NCI-H2081 treated with DMSO at 0.1 percent for 48 hours (cell line): ENCODE data around the gene GAL.

Experiments
- DNase-seq: peaks from one replicate; lab custom pipeline; 2025; lab: John Stamatoyannopoulos, UW

The GAL gene

DNA sequence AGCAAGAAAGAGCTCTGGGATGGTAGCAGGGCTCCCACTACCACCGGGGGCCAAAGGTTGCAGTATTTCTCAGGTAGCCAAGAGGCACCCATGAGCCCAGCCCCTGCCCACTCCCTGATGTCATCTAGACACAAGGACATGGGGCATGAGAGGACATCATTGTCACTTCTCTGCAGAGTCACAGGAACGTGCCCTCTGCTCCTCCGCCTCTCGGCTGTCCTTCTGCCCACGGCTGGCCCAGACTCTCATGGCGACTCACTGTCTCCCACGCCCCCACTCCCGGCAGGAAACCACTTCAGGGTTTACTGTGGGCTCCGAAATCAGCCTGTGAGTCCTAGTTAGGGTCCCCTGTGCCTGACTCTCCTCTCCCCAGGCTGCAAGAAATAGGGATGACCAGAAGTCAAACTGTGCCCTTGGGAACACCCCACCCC, 1.8 kb upstream of the GAL start:
- DNase-seq, result no peak

DNA sequence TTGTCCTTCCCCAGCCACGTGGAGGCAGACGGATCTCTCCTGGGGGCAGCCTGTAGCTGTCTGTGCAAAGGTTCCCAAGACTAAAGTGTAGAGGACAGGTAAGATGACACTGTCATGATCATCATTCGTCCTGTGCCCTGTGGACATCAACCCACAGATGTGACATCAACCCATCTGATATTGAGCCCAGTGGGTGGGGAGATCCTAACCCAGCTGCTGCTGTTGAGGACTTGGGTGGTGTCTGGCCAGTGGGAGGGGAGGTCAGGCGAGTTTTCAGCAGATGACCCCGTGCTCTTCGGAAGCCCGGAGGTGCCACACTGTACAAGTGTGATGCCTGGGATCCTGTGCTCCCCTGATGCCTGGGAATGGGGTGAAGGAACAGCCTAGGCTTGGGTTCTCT, 1.2 kb upstream of the GAL start:
- DNase-seq, result no peak

DNA sequence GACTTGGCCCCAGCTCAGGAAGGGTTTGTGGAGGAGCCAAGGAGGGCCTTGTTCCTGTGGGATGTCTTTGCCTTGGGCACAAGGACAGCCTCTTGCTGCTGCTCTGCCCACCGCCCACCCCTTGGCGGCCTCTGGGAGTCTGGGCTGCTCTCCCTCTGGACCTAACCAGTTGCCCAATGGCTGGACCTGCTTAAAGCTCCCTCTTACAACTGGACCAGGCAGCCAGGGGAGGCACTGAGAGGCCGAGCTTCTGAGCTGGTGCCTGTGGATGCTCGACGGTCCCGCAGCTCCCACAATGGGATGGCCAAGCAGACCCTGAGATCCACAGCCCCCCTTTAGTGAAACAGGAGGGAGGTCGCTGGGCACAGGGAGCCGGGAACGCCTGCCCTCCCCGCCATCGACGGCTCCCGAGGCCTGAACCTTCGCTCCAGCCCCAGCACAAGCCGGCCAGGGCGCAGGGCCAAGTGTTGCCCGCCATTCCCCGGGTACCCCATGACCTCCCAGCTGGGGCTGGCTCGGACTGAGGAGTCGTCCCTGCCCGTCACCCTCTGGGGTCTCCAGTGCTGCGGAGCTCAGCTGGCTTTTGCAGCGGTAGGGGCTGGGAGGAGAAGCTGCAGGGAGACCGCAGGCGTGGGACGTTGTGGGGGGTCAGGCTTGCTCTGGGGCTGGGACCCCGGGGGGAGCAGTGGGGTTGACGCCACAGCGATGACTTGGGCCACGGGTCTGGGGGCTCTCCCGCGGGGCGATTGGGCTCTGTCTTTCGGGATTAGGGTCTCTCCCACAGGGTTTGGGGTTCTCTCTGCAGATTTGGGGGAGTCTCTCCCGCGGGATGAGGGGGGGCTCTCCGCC, 584 bp upstream of the GAL start:
- DNase-seq, result no peak

DNA sequence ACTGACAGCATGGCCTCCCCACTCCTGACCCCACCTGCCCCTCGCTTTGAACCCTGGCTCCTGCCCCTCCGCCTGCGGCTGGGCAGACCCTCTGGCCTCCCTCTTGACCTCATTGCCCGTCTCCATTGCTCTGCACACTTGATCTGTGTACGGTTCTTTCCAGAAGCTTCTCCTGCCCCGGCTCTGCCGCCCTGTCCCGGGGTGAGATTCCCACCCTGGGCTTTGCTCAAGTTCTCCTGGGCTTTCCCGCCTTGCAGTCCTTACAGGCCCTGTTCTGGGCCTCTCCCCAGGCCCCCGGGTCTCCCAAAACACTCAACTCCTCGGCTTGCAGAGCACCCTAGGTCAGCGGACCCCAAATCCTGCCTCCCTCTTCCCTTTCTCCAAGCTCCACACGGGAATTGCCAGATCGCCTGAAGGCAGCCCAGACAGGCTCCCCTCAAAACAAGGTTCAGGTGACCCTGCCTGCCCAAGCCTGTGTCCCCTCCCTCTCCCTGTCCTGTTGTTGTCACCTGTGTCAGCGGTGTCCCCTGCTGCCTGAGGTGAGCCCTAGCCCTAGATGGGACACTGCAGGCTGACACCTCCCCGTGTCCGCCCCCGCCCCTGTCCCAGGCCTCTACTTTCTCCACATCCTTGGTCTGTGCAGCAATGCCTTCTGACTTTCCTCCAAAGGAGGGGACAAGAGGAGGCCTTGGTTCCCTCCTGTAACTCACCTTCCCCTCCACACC, 1.5 kb downstream of the GAL start:
- no peak for DNase-seq

DNA sequence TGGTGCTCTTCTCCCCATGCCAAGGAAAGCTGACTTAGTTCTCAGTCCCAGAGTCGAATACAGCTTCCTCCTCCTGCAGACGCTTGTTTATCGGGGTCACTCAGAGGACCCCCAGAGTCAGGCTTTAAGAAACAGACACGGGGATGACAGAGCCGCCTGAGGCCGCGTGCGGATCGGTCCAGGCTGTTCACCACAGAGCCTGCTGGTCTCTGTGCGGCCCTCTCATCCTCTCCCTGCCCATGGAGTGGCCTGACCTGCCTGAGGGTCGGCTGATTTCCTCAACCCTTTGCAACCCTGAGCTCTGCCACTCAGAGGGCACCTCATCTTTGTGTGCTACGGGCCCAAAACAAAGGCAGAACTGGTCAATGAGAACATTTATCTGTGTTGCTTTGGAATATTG, 2.1 kb downstream of the GAL start:
- no peak for DNase-seq

DNA sequence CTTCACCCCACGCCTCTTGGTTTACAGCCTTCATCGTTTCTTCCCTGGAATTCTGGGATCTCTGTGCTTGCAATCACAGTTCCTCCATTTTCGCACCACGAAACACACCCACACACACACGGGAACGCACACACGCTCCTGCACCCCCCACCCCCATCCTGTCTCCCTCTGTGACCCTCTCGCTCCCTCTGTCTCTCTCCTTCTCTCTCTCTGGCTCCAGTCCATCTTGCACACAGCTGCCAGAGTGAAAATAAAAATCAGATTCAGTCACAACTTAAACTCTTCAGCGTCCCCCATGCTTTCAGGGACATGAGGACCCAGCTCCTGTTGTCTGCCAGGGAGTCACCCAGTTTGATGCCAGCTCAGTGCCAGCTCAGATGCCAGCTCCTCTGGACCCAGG, 3.0 kb downstream of the GAL start:
- DNase-seq, result no peak

DNA sequence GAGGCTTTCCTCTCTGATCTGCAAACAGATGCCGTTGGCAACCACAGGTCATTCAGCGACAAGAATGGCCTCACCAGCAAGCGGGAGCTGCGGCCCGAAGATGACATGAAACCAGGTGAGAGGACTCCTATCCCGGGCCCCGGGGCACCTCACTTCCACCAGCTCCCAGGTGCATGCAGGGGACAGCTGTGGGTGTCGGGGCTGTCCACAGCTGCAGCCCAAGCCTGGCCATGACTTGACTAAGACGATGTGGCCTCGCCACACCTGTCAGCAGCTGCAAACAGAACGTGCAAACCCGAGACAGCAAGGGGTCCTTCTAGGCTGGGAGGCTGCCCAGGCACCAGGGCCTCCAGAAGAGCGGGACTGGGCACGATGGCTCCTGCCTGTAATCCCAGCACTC, 3.6 kb downstream of the GAL start:
- no peak for DNase-seq

DNA sequence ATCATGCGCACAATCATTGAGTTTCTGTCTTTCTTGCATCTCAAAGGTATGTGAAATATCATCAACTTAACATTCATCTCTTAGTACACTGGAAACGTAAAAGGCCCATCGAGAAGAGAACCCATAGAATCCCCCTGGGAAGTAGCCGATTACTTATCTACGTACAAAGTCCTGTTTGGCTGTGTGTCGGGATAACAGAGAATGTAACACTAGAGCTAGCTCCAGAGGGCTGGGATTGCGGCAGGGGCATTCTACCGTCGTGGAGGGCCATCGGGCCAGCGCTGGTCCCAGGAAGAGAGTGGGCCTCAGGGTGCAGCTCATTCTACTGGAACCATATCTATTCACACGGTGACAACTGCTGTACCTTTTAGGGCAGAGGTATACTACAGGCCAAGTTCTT, 4.5 kb downstream of the GAL start:
- DNase-seq, result no peak

DNA sequence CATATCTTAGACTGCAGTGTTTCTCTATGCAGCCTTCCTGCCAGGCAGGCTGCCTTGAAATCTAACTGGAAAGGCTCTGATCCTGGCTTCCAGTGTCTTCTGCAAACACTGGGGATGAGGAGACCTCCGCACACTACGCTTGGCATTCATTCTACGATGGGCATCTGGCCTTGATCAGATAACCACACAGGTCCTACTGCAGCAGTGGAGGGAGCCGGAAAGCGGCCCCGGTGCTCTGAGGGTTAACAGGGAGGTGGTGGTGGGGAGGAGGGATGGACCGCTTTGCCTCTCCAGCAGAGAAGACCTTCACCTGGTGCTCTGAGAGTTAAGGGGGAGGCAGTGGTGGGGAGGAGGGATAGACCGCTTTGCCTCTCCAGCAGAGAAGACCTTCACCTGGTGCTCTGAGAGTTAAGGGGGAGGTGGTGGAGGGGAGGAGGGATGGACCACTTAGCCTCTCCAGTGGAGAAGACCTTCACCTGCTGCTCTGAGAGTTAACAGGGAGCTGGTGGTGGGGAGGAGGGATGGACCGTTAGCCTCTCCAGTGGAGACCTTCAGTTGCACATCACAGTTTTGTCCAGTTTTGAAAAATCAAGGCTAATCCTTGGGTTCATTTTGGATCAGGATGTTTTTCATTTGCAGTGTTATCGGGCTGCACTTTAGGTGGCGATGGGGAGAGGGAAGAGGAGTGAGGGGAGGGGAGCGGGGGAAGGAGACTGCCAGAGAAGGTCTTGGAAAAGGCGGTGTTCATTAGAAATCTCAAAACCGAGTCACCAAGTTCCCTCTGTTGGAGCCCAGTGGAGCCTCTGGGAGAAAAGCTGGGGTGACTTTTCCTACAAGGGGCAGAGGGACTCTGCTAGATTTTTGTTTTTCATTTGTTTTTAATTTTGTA, 5.6 kb downstream of the GAL start:
- DNase-seq, result no peak

DNA sequence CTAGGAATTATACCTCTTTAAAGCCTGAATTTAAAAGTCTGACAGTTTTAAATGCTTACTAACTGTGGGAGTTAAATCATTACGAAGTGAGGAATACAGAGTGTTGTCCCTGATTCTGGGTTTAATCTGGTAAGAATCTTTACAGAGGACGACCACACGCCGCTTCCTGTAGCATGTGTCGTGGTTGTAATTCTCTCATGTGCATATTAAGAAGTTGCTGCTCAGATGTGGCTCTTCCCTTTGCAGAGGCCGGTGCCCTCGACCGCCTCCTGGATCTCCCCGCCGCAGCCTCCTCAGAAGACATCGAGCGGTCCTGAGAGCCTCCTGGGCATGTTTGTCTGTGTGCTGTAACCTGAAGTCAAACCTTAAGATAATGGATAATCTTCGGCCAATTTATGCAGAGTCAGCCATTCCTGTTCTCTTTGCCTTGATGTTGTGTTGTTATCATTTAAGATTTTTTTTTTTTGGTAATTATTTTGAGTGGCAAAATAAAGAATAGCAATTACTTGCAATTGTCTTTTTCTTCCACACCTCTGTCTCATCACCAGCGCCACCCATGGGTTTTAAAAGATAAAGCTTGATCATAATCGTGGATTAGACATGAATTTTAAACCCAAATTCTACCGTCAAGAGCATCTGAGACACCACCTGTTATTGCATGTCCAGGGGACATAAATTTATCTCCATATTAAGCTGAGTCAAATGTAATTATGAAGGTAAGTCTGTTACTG, 6.5 kb downstream of the GAL start:
- no peak for DNase-seq

DNA sequence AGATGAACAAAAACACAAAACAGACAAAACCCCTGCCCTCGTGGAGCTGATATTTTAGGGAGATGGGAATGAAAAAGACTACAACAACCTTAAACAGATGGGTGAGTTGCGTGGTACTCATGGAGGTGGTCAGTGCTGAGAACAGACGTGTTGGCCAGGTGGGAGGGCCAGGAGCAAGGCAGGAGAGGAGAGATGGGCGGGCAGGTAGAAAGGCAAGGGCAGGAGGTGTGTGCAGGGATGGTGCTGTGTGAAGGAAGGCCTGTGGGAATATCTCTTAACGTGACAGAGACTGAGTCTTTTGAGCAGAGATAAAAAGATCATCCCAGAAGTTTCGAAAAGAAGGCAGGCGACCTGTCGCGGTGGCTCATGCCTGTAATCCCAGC, 7.0 kb downstream of the GAL start:
- no peak for DNase-seq

DNA sequence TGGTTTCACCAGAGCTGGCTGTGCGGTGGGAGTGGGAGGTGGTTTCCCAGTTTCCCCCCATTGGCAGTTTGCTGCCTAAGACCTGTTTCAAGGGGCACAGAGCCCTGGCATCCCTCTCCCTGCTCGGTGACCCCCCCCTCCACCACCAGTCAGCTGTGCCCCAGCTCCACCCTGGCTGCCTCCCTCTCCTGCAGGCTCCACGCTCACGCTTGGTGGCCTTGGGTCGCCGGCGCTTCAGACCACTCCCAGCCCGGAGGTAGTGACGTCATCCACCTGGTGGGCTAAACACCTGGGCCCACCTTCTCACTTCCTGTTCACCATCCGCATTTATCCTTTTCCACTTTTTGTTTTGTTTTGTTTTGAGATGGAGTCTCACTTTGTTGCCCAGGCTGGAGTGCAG, 7.8 kb downstream of the GAL start:
- no peak for DNase-seq

DNA sequence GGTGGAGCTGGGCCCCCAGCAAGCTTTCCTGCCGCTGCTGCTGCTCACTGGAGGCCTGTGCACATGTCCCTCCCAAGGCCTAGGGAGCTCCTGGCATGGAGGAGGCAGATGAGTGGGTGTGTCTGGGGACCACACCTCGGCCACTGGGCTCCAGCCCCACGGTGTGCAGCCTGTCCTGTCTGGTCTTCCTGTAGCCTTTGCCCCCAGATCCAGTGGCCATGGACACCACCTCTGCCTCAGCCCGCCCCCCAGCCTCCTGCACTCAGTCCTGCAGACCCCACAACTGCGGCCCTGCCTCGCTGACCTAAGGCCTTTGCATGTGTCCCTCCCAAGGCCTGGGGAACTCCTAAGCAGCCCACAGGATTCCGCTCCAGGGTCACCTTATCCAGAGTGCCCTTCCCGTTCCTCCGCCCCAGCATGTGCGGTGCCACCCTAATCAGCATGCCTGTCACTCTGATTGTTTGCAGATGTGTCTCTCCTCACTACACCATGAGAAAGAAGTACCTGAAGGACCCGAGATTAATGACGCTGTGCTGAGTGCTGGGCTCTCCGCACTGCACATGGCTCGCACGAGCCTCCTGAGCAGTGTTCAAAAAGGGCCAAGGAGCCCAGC, 8.6 kb downstream of the GAL start:
- no peak for DNase-seq

DNA sequence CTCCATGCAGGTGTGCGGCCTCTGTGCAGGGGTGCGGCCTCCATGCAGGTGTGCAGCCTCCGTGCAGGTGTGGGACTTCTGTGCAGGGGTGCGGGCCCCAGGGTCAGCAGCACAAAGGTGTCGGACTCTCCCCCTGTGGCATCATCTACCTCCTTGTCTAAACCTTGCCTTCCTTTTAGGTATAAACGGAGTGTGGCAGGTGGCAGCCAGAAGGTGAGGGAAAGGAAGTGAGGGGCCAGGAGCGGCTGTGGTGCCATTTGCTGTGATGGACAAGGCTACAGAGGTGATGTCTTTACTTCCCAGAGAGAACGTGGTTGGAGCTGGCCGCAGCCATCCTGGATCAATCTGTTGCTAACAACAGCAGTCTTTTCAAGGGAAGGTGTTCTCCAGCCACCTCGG, 9.1 kb downstream of the GAL start:
- DNase-seq, result no peak

DNA sequence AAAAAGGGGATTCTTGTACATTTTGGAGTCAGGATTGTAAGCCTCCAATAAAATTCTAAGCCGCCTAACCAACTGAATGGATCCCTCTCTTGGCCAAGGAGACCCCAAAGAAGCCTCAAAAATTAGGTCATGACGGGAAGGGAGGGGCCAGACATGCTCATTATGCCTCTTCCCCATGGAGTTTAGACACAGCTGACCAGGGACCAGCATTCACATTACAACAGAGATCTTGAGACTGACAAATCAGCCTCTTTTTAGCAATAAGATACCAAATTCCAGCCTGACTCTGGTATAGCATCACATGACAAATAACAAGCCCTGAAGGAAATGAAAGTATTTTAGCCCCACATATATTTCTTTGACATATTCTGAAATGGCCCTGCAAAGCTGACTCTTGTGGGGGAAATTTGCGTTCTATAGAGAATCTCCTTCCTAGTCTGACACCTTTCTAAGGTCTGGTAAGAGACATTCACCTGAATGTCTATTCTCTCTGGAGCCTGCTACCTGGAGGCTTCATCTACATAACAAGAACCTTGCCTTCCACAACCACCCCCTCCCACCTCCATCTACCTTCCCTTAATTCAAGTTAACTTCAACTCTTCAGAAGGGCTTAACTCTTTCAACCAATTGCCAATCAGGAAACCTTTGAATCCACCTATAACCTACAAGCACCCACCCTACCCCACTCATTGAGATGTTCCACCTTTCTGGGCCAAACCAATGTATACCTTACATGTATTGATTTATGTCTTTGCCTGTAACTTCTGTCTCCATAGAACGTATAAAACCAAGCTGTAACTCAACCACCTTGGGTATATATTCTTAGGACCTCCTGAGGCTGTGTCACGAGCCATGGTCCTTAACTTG, 10.3 kb downstream of the GAL start:
- no peak for DNase-seq

DNA sequence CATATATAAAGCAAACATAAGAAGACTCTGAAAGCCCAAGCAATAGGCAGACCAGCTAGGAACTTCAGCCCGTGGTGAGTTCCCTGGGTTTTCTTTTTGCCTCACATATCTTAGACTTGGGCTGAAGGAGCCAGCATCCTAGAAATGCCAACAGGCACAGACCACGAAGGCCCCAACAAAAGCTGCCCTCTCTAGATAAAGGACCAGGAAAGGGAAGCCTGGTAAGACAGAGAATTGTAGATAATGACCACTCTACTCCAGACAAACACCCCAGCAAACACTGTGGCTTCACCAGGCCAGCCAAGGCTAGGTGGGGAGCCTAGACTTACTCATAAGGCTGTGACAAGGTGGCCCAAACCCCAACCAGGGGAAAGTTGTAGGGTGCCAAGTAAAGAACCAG, 11.2 kb downstream of the GAL start:
- no peak for DNase-seq

DNA sequence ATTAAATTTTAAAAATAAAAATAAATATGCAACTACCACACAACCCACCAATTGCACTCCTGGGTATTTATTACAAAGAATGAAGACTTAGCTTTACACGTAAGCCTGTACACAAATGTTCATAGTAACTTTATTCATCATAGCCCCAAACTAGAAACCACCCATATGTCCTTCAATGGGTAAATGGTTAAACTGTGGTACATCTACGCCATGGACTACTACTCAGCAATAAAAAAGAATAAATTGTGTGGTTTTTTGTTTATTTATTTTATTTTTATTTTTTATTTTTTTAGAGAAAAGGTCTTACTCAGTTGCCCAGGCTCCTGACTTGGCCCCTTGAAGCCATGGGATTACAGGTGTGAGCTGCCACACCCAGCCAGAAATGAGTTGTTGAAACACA, 14.6 kb downstream of the GAL start:
- DNase-seq, result no peak

DNA sequence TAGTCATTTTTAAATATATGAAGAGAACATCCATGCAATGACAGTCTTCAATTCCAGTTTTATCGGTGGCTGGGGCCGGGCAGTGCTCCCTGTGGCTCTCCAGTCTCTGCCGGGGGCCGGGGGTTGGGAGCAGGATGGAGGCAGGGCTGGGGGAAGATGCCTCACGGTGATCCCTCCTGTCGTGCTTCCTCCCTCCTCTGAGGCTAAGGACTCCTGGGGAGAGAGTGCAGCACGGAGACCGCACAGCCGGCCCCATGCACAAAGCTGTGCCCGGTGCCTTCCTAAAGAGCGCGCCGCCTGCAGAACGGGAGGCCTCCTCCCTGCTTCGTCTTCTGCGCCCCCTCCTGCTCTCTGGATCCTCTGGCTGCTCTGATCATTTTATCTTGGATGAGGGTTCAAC, 20.5 kb downstream of the GAL start:
- DNase-seq, result no peak

DNA sequence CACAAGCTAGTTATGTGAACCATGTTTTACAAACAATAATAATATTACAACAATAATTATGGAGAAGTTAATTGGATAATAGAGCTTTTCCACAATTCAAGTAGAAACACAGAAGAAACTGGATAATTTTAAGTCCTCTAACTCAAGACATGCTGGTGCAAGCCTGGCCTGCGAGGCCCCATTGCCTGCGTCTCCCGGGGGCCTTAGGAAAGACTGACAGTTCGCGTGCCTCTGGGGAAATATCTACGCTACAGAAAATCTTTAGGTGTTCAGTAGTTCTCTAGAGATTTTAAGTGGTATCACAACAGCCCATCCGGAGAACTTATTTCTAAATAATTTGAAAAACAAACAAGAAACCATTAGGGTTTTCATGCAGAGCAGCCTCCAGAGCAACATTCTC, 23.2 kb downstream of the GAL start:
- DNase-seq, result no peak

DNA sequence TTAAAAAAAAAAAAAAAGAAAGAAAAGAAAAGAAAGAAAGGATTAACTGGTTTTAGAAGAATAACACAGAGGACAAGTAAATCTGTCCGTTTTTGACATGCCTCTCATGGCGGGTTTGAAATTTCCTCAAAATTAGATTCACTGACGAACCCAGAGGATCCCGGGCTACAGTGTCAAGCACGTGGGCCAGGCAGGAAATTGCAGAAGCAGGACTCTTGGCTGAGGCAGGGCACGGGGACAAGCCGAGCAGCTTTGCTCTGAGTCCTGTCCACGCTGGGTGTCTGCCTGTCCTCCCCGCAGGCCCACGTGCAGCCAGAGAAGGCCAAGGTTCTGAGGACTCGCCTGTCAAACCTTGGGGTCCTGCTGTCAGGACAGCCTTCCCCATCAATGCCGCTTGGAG, 24.7 kb downstream of the GAL start:
- DNase-seq, result no peak

DNA sequence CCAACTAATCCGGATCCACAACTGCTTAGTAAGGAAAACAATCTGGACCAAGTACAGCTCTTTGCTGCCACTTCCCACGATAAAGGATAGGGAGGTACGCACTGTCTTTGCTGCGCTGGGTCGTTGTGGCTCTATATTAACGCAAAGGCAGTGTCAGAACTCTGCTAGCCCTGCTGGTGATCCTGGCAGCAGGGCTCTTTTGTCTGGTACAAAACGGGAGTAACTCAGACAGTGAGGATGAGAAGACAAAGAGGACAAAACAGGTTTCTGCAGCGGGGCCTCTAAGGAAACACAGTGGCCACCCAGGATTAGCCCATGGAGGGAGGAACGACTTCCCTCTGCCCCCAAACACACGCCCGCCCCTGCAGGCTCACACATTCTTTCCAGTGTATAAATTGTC, 26.1 kb downstream of the GAL start:
- no peak for DNase-seq
